GM23248 (cell line): ENCODE results near the gene CIAO1.

Experiments used
- EZH2 ChIP-seq: fragments of 200-600 bp; sonication (generic); IDR thresholded peaks from 2 replicates; pipeline ENCODE4 v1.6.1; 2018; ENCODE audit warnings: antibody characterized with exemption, mild to moderate bottlenecking; ENCODE audit not compliant: insufficient read depth, poor library complexity, severe bottlenecking
- EZH2phosphoT487 ChIP-seq: fragments of 200-600 bp; sonication (generic); IDR thresholded peaks from 2 replicates; pipeline ENCODE4 v1.6.1; 2018; ENCODE audit warnings: antibody characterized with exemption, moderate library complexity, mild to moderate bottlenecking, low read depth; ENCODE audit not compliant: insufficient read depth

GRCh38 chr2:96250188-96250587 is 15.8 kb upstream of the CIAO1 start:
- TF ChIP-seq EZH2, result no peak
- no peak for TF ChIP-seq EZH2phosphoT487
